GM12892 (cell line): Measurements from ENCODE around the gene PLIN3.

ENCODE experiments used
- POLR2A ChIP-seq: IDR thresholded peaks from 2 replicates; pipeline ENCODE4 v1.6.1; 2011; ENCODE audit warnings: low read depth, low read length, control low read depth
- POLR2AphosphoS5 ChIP-seq: IDR thresholded peaks from 2 replicates; pipeline ENCODE4 v1.6.1; 2011; ENCODE audit warnings: low read depth, low read length, control low read depth
- TAF1 ChIP-seq: IDR thresholded peaks from 2 replicates; pipeline ENCODE4 v1.6.1; 2011; ENCODE audit warnings: low read depth, mild to moderate bottlenecking, control low read depth, low read length, borderline replicate concordance

GRCh38 chr19:4867534-4868285, at the start of gene PLIN3:
- TF ChIP-seq POLR2A (no peak; the same call in 1 of the 2 replicates), POLR2AphosphoS5 (no peak), TAF1 (no peak)
